Measurements from ENCODE around the gene IGF2R. TPM values are rescaled to one million over a fixed set of nuclear protein-coding genes. Genes with fewer than 3 reads are reported as not detected.

Gene IGF2R
- total and polyA plus RNA-seq, 2 of the 13 experiments (the other 11 are each of a cell fraction or from before 2014, with no cell fraction given) = 38.3 to 70.0 TPM

GRCh38 chr6:159969204-159969912 lies 476 bp downstream of the IGF2R start (continued):
- TF ChIP-seq, protein P1, sequence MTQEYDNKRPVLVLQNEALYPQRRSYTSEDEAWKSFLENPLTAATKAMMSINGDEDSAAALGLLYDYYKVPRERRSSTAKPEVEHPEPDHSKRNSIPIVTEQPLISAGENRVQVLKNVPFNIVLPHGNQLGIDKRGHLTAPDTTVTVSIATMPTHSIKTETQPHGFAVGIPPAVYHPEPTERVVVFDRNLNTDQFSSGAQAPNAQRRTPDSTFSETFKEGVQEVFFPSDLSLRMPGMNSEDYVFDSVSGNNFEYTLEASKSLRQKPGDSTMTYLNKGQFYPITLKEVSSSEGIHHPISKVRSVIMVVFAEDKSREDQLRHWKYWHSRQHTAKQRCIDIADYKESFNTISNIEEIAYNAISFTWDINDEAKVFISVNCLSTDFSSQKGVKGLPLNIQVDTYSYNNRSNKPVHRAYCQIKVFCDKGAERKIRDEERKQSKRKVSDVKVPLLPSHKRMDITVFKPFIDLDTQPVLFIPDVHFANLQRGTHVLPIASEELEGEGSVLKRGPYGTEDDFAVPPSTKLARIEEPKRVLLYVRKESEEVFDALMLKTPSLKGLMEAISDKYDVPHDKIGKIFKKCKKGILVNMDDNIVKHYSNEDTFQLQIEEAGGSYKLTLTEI (CRISPR knock-in tag; conservative IDR thresholded peaks at IDR 0.05) = no peak
- TF ChIP-seq ZC3H13 (CRISPR knock-in tag; IDR thresholded peaks at IDR 0.05) (no peak), CBX5 (CRISPR knock-in tag; IDR thresholded peaks at IDR 0.05; ENCODE audit: borderline replicate concordance) (no peak), WIZ (CRISPR knock-in tag; IDR thresholded peaks at IDR 0.05) (no peak), PHB2 (IDR thresholded peaks at IDR 0.05; ENCODE audit: partially characterized antibody) (no peak), KDM4B (CRISPR knock-in tag; IDR thresholded peaks at IDR 0.05) (no peak), ZNF816 (CRISPR knock-in tag; IDR thresholded peaks at IDR 0.05; ENCODE audit: borderline replicate concordance) (no peak), GATA4 (IDR thresholded peaks at IDR 0.05; ENCODE audit: borderline replicate concordance, low read depth) (no peak), HNRNPH1 (optimal IDR thresholded peaks at IDR 0.05; ENCODE audit: low read depth, low read length) (no peak), CTCF (CRISPR knock-in tag; IDR thresholded peaks at IDR 0.05) (0 out of 2 replicates have a peak, but pooled peaks have one; percentile 5), ZNF180 (CRISPR knock-in tag; IDR thresholded peaks at IDR 0.05; ENCODE audit: borderline replicate concordance, low read depth) (no peak), NPAS2 (CRISPR knock-in tag; IDR thresholded peaks at IDR 0.05; ENCODE audit: borderline replicate concordance) (no peak)
- TF ChIP-seq, protein P2, sequence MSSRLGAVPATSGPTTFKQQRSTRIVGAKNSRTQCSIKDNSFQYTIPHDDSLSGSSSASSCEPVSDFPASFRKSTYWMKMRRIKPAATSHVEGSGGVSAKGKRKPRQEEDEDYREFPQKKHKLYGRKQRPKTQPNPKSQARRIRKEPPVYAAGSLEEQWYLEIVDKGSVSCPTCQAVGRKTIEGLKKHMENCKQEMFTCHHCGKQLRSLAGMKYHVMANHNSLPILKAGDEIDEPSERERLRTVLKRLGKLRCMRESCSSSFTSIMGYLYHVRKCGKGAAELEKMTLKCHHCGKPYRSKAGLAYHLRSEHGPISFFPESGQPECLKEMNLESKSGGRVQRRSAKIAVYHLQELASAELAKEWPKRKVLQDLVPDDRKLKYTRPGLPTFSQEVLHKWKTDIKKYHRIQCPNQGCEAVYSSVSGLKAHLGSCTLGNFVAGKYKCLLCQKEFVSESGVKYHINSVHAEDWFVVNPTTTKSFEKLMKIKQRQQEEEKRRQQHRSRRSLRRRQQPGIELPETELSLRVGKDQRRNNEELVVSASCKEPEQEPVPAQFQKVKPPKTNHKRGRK (CRISPR knock-in tag; IDR thresholded peaks at IDR 0.05) = no peak
- TF ChIP-seq, protein P3, sequence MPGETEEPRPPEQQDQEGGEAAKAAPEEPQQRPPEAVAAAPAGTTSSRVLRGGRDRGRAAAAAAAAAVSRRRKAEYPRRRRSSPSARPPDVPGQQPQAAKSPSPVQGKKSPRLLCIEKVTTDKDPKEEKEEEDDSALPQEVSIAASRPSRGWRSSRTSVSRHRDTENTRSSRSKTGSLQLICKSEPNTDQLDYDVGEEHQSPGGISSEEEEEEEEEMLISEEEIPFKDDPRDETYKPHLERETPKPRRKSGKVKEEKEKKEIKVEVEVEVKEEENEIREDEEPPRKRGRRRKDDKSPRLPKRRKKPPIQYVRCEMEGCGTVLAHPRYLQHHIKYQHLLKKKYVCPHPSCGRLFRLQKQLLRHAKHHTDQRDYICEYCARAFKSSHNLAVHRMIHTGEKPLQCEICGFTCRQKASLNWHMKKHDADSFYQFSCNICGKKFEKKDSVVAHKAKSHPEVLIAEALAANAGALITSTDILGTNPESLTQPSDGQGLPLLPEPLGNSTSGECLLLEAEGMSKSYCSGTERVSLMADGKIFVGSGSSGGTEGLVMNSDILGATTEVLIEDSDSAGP (CRISPR knock-in tag; IDR thresholded peaks at IDR 0.05; ENCODE audit: borderline replicate concordance) = no peak
- TF ChIP-seq, protein P4, sequence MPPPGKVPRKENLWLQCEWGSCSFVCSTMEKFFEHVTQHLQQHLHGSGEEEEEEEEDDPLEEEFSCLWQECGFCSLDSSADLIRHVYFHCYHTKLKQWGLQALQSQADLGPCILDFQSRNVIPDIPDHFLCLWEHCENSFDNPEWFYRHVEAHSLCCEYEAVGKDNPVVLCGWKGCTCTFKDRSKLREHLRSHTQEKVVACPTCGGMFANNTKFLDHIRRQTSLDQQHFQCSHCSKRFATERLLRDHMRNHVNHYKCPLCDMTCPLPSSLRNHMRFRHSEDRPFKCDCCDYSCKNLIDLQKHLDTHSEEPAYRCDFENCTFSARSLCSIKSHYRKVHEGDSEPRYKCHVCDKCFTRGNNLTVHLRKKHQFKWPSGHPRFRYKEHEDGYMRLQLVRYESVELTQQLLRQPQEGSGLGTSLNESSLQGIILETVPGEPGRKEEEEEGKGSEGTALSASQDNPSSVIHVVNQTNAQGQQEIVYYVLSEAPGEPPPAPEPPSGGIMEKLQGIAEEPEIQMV (CRISPR knock-in tag; IDR thresholded peaks at IDR 0.05; ENCODE audit: low read depth) = 0 out of 2 replicates have a peak, but pooled peaks have one; percentile 71

Data from HepG2 (cell line).